GM12878 (cell line): ENCODE data around the gene LEFTY1. TPM values are rescaled to one million over a fixed set of nuclear protein-coding genes. Genes with fewer than 3 reads are reported as not detected.

Source experiments
- ATAC-seq: fragments of 200-7000 bp; cut with Tn5 transposase; 3 replicates; pipeline ENCODE4 v1.9.1; 2020; ENCODE audit warnings: mild to moderate bottlenecking, moderate library complexity
- BruUV-seq: library from RNA; stranded (reverse); fragments of 400-500 nt; replicated peaks from 2 replicates; lab custom pipeline; 2021; lab: Mats Ljungman, UMichigan
- CTCF ChIA-PET: fragments of 300-600 bp; sonication (Branson Sonifier 250); formaldehyde crosslinking; extraction: SDS; loops from one replicate; lab custom pipeline; 2021; ENCODE audit warnings: inconsistent platforms; lab: Yijun Ruan, JAX
- POLR2A ChIA-PET: fragments of 350-600 bp; formaldehyde crosslinking; extraction: SDS; loops from one replicate; lab custom pipeline; 2021; ENCODE audit warnings: inconsistent platforms; lab: Charles Lee
- RAD21 ChIA-PET: fragments of 300-600 bp; sonication (Branson Sonifier 250); formaldehyde crosslinking; loops from one replicate; lab custom pipeline; 2023; ENCODE audit warnings: antibody characterized with exemption; ENCODE audit not compliant: unreplicated experiment; lab: Charles Lee
- SMC1A ChIA-PET: fragments of 300-600 bp; sonication (Branson Sonifier 250); formaldehyde crosslinking; loops from one replicate; lab custom pipeline; 2023; ENCODE audit not compliant: unreplicated experiment, uncharacterized antibody; lab: Charles Lee
- DNase-seq: peaks from one replicate; pipeline ENCODE4 v3.0.0-alpha.2; 2011; ENCODE audit warnings: low read depth, low spot score
- FAIRE-seq: peaks from 3 replicates; lab custom pipeline; 2011; peaks lifted over from hg19 to GRCh38; lab: Jason Lieb, UNC
- H2AFZ ChIP-seq: 2 replicates; pipeline ENCODE4 v1.6.0; 2011; ENCODE audit warnings: low read depth, low read length, control low read depth; ENCODE audit not compliant: control insufficient read depth
- H3K27ac ChIP-seq: 2 replicates; pipeline ENCODE4 v1.5.1; 2011; ENCODE audit warnings: control low read depth; ENCODE audit not compliant: control insufficient read depth, insufficient read depth
- H3K27me3 ChIP-seq, 2 experiments: replicated peaks in 1 of 2; 2 replicates each; pipeline versions ENCODE4 v1.6.0 to v1.6.1; 2011; ENCODE audit warnings: low read length in 1 of 2; ENCODE audit not compliant: control insufficient read depth in 2 of 2, insufficient read depth in 2 of 2
- H3K36me3 ChIP-seq, 2 experiments: 2 replicates each; pipeline ENCODE4 v1.5.1; 2011; ENCODE audit warnings: low read length in 1 of 2; ENCODE audit not compliant: control insufficient read depth in 2 of 2, insufficient read depth in 2 of 2
- H3K4me1 ChIP-seq: 2 replicates; pipeline ENCODE4 v1.6.1; 2011; ENCODE audit warnings: mild to moderate bottlenecking, low read length, moderate library complexity, mixed read lengths; ENCODE audit not compliant: control insufficient read depth, insufficient read depth
- H3K4me2 ChIP-seq: 2 replicates; pipeline ENCODE4 v1.6.0; 2011; ENCODE audit warnings: control low read depth; ENCODE audit not compliant: control insufficient read depth, insufficient read depth
- H3K4me3 ChIP-seq: fragments of 200-600 bp; sonication (generic); 2 replicates; pipeline ENCODE4 v1.5.1; 2016
- H3K79me2 ChIP-seq: 2 replicates; pipeline ENCODE4 v1.6.0; 2011; ENCODE audit warnings: low read length; ENCODE audit not compliant: control insufficient read depth, insufficient read depth
- H3K9ac ChIP-seq: 2 replicates; pipeline ENCODE4 v1.8.0; 2011; ENCODE audit warnings: low read length, control low read depth, mixed read lengths; ENCODE audit not compliant: control insufficient read depth, insufficient read depth
- H3K9me3 ChIP-seq: replicated peaks from 3 replicates; pipeline ENCODE4 v1.5.1; 2011; ENCODE audit warnings: mild to moderate bottlenecking, low read length; ENCODE audit not compliant: control insufficient read depth, insufficient read depth
- H4K20me1 ChIP-seq: 2 replicates; pipeline ENCODE4 v1.6.0; 2011; ENCODE audit not compliant: control insufficient read depth, insufficient read depth
- BCL11A ChIP-seq: IDR thresholded peaks from 2 replicates; pipeline ENCODE4 v1.6.1; 2011; ENCODE audit warnings: low read depth, low read length
- CHD1 ChIP-seq: IDR thresholded peaks from 2 replicates; pipeline ENCODE4 v1.6.1; 2012; ENCODE audit warnings: low read depth, low read length, improper control_type of control experiment
- ELK1 ChIP-seq: IDR thresholded peaks from 2 replicates; pipeline ENCODE4 v1.6.1; 2012; ENCODE audit warnings: low read depth, low read length, improper control_type of control experiment
- ESRRA ChIP-seq: IDR thresholded peaks from 2 replicates; pipeline ENCODE4 v1.6.1; 2012; ENCODE audit warnings: mild to moderate bottlenecking, low read length, improper control_type of control experiment
- EZH2 ChIP-seq: IDR thresholded peaks from 2 replicates; pipeline ENCODE4 v1.6.1; 2012; ENCODE audit warnings: low read depth, mild to moderate bottlenecking, control low read depth, inconsistent platforms, low read length, borderline replicate concordance; ENCODE audit not compliant: control insufficient read depth
- HCFC1 ChIP-seq: fragments of 150-350 bp; IDR thresholded peaks from 2 replicates; pipeline ENCODE4 v1.6.1; 2014; ENCODE audit warnings: low read length
- HDGF ChIP-seq: fragments of 450-650 bp; IDR thresholded peaks from 2 replicates; pipeline ENCODE4 v1.6.1; 2016; ENCODE audit warnings: antibody characterized with exemption
- NFIC ChIP-seq: IDR thresholded peaks from 2 replicates; pipeline ENCODE4 v1.6.1; 2012; ENCODE audit warnings: low read depth, mild to moderate bottlenecking, inconsistent platforms, low read length, moderate library complexity
- POLR2A ChIP-seq: IDR thresholded peaks from 2 replicates; pipeline ENCODE4 v1.6.1; 2011; ENCODE audit warnings: low read depth, mild to moderate bottlenecking, low read length
- RAD51 ChIP-seq: fragments of 450-650 bp; IDR thresholded peaks from 2 replicates; pipeline ENCODE4 v1.6.1; 2016; ENCODE audit warnings: moderate library complexity, mild to moderate bottlenecking, inconsistent platforms
- RELB ChIP-seq: fragments of 450-650 bp; IDR thresholded peaks from 2 replicates; pipeline ENCODE4 v1.6.1; 2017; ENCODE audit warnings: low read depth, mild to moderate bottlenecking, moderate library complexity
- SRF ChIP-seq, 2 experiments: IDR thresholded peaks; 2 replicates each; pipeline ENCODE4 v1.6.1; 2011; ENCODE audit warnings: low read depth in 2 of 2, low read length in 2 of 2, mild to moderate bottlenecking in 1 of 2, moderate library complexity in 1 of 2
- STAT1 ChIP-seq: fragments of 450-650 bp; conservative IDR thresholded peaks from 2 replicates; pipeline ENCODE4 v1.6.1; 2014; ENCODE audit warnings: antibody characterized with exemption, mild to moderate bottlenecking
- SUPT20H ChIP-seq: IDR thresholded peaks from 2 replicates; pipeline ENCODE4 v1.6.1; 2011; ENCODE audit warnings: low read depth, mild to moderate bottlenecking, low read length, moderate library complexity, borderline replicate concordance; ENCODE audit not compliant: control insufficient read depth
- TCF7 ChIP-seq: IDR thresholded peaks from 2 replicates; pipeline ENCODE4 v1.6.1; 2014; ENCODE audit warnings: antibody characterized with exemption, borderline replicate concordance
- WGBS: methylation state at CpG from one replicate; pipeline ENCODE4 v1.1.6; 2016; ENCODE audit warnings: low lambda C conversion rate; ENCODE audit not compliant: insufficient replicate concordance, insufficient coverage; ENCODE audit errors: missing lambda C conversion rate; 5-methylcytosine and 5-hydroxymethylcytosine counted together
- in situ Hi-C: fragments of 300-500 bp; cut with MboI; formaldehyde crosslinking; loops from 9 replicates; pipeline ENCODE4 v1.14.3; 2018; ENCODE audit warnings: mixed read lengths
- intact Hi-C: fragments of 100-400 bp; cut with micrococcal nuclease; formaldehyde crosslinking; loops from one replicate; pipeline ENCODE4 v1.14.2; 2022; ENCODE audit not compliant: unreplicated experiment
- polyA plus RNA-seq, 11 experiments: library from polyadenylated mRNA; depleted of rRNA in 4 of 11; unstranded in 6 of 11; stranded (reverse) in 5 of 11; fragments of >200 nt; fragmentation: Nextera tagmentation in 4 of 11; fragmentation: Illumina TruSeq in 1 of 11; extraction: Ambion mirVana in 4 of 11; extraction: Trizol in 1 of 11; gene quantifications; 1 replicate in 1 of 11; 2 replicates in 10 of 11; pipeline versions ENCODE4 v1.2.1 to v1.2.3, GENCODE V29; 2011 to 2016; ENCODE audit warnings: inconsistent platforms in 2 of 11, missing spikeins in 2 of 11, low read depth in 1 of 11
- total RNA-seq, 4 experiments: library from RNA; depleted of rRNA in 3 of 4; stranded (reverse); fragments of >200 nt in 3 of 4; fragmentation: Illumina TruSeq in 1 of 4; extraction: Trizol in 1 of 4; gene quantifications; 2 replicates each; pipeline versions ENCODE4 v1.2.1 to v1.2.3, GENCODE V29; 2013 to 2021

The LEFTY1 gene
- total and polyA plus RNA-seq, 10 of the 15 experiments (the other 5 are each of a cell fraction or from before 2014, with no cell fraction given): 0.06 TPM; not detected in 8

- intact Hi-C loops (no loop called here), in situ Hi-C loops (no loop called here)
- no peaks in the 10 kb centered on the region for H3K36me3 ChIP-seq
- FAIRE-seq: no peak
- no peaks in the 10 kb centered on the region for H4K20me1 ChIP-seq
- ChIA-PET CTCF (interaction anchor here (1.1 kb wide), 1 partner anchor 17 kb away, joined by 3 read pairs; no protein-coding TSS in a partner anchor), RAD21 (no interaction called here), SMC1A (no interaction called here), POLR2A (no interaction called here)
- H2AFZ ChIP-seq: peak overlapping the region; percentile 48
- ATAC-seq: no peak
- H3K27me3 ChIP-seq: no peaks in the 10 kb centered on the region
- peaks cover 6% of the 10 kb centered on the region for H3K79me2 ChIP-seq
- no peak for DNase-seq
- H3K4me1 ChIP-seq: no peaks in the 10 kb centered on the region
- no peaks in the 10 kb centered on the region for H3K9me3 ChIP-seq
- H3K27ac ChIP-seq: no peak overlapping the region
- no TSS peak for BruUV-seq
- WGBS: 74% methylated on average over 14 of the region's 14 CpGs
- no peak overlapping the region for H3K4me3 ChIP-seq
- no peak overlapping the region for H3K4me2 ChIP-seq
- no peak overlapping the region for H3K9ac ChIP-seq
- TF ChIP-seq BCL11A (no peak), EZH2 (no peak), HCFC1 (no peak), ESRRA (no peak), CHD1 (no peak), RAD51 (no peak), SRF (IDR thresholded peaks at IDR 0.05; ENCODE audit: low read depth in 2 of 2, low read length in 2 of 2) (no peak), SUPT20H (no peak), ELK1 (no peak), NFIC (no peak), RELB (no peak), HDGF (no peak), POLR2A (no peak), STAT1 (no peak), TCF7 (no peak)
Measured at GRCh38 chr1:225928186-225929175, 39.5 kb upstream of the LEFTY1 start.
